ENCODE results near the gene NRF1. TPM values are rescaled to one million over a fixed set of nuclear protein-coding genes. Genes with fewer than 3 reads are reported as not detected.
"Not testable (repeated sequence)": the region's sequence is repeated elsewhere in the genome, so short reads cannot be mapped to it uniquely, and the experiment has no call there.

NRF1 gene
- total and polyA plus RNA-seq, 2 of the 13 experiments (the other 11 are each of a cell fraction or from before 2014, with no cell fraction given), result 9.3 to 10.1 TPM

GRCh38 chr7:129635300-129636029 is 23.9 kb downstream of the NRF1 start (continued):
- TF ChIP-seq HES4 (CRISPR knock-in tag; IDR thresholded peaks at IDR 0.05; ENCODE audit: borderline replicate concordance), result no peak

- in situ Hi-C loops (cut with HindIII; ENCODE audit: extremely low pct_ligation_motif_present, low pct_unique_long_range_greater_than_20kb), result loop anchor here (25.0 kb wide), 1 partner anchor 274 kb away; no protein-coding TSS in a partner anchor
- H3K4me3 ChIP-seq (replicated peaks in 1 of 3; ENCODE audit: insufficient read depth in 1 of 3, low read depth in 2 of 3, low read length in 3 of 3); H3K4me2 ChIP-seq (ENCODE audit: low read depth, low read length); H3K9ac ChIP-seq (ENCODE audit: insufficient read depth, low read depth, low read length); FAIRE-seq; H3K27me3 ChIP-seq (ENCODE audit: control insufficient read depth in 1 of 2, insufficient read depth in 2 of 2, low read length in 2 of 2); H3K36me3 ChIP-seq (replicated peaks in 1 of 2; ENCODE audit: control insufficient read depth in 1 of 2, insufficient read depth in 2 of 2, low read length in 2 of 2); intact Hi-C loops (cut with micrococcal nuclease; ENCODE audit: unreplicated experiment); ATAC-seq; H4K20me1 ChIP-seq (ENCODE audit: insufficient read depth, low read length); DNase-seq (ENCODE audit: low spot score); BruUV-seq (replicated peaks); H3K27ac ChIP-seq (ENCODE audit: extremely low read length, insufficient read depth, low read length); H2AFZ ChIP-seq (ENCODE audit: low read length); H3K9me3 ChIP-seq (ENCODE audit: low read length); POLR2A ChIA-PET: not testable (repeated sequence)
- CTCF ChIA-PET (ENCODE audit: low intra/inter-chr PET ratio, low total read pairs), result interaction anchor here (1.3 to 2.3 kb wide), 4 partner anchors 22 to 269 kb away, joined by 3 to 12 read pairs (median 6); partner anchors contain the start of gene NRF1
- H3K79me2 ChIP-seq (ENCODE audit: insufficient read depth, low read length), result peaks cover 38% of the 10 kb centered on the region
- WGBS (ENCODE audit: low lambda C conversion rate), result 64% methylated on average over 5 of the region's 5 CpGs
- peaks cover 19% of the 10 kb centered on the region for H3K4me1 ChIP-seq (ENCODE audit: insufficient read depth, low read length)
These were observed 24.6 kb downstream of the NRF1 start for GRCh38 chr7:129636030-129636550.

- no peak overlapping the region for H3K9ac ChIP-seq (ENCODE audit: insufficient read depth, low read depth, low read length)
- BruUV-seq (replicated peaks), result no TSS peak
- H3K36me3 ChIP-seq (replicated peaks in 1 of 2; ENCODE audit: control insufficient read depth in 1 of 2, insufficient read depth in 2 of 2, low read length in 2 of 2), result no peaks in the 10 kb centered on the region; a peak in 1 of 5 replicates
- peaks cover 33% of the 10 kb centered on the region for H3K79me2 ChIP-seq (ENCODE audit: insufficient read depth, low read length)
- no peak overlapping the region for H2AFZ ChIP-seq (ENCODE audit: low read length)
- FAIRE-seq, result no peak
- H3K4me1 ChIP-seq (ENCODE audit: insufficient read depth, low read length), result peaks cover 19% of the 10 kb centered on the region
- ChIA-PET CTCF (ENCODE audit: low intra/inter-chr PET ratio, low total read pairs) (interaction anchor here (2.0 kb wide), 1 partner anchor 269 kb away, joined by 6 read pairs; no protein-coding TSS in a partner anchor), POLR2A (no interaction called here)
- intact Hi-C loops (cut with micrococcal nuclease; ENCODE audit: unreplicated experiment) (no loop called here), in situ Hi-C loops (cut with HindIII; ENCODE audit: extremely low pct_ligation_motif_present, low pct_unique_long_range_greater_than_20kb) (loop anchor here (25.0 kb wide), 1 partner anchor 274 kb away; no protein-coding TSS in a partner anchor)
- 97% methylated on average over 4 of the region's 4 CpGs for WGBS (ENCODE audit: low lambda C conversion rate)
- no peak for ATAC-seq
- H3K4me3 ChIP-seq (replicated peaks in 1 of 3; ENCODE audit: insufficient read depth in 1 of 3, low read depth in 2 of 3, low read length in 3 of 3), result no peak overlapping the region
- H3K27ac ChIP-seq (ENCODE audit: extremely low read length, insufficient read depth, low read length), result no peak overlapping the region
- no peak for DNase-seq (ENCODE audit: low spot score)
- no peaks in the 10 kb centered on the region; the same call in 1 of the 2 replicates for H4K20me1 ChIP-seq (ENCODE audit: insufficient read depth, low read length)
- no peaks in the 10 kb centered on the region for H3K27me3 ChIP-seq (ENCODE audit: control insufficient read depth in 1 of 2, insufficient read depth in 2 of 2, low read length in 2 of 2)
- H3K9me3 ChIP-seq (ENCODE audit: low read length), result no peaks in the 10 kb centered on the region
- H3K4me2 ChIP-seq (ENCODE audit: low read depth, low read length), result no peak overlapping the region
- TF ChIP-seq NPAS2 (CRISPR knock-in tag; IDR thresholded peaks at IDR 0.05; ENCODE audit: borderline replicate concordance), result no peak
- TF ChIP-seq CBFB (CRISPR knock-in tag; IDR thresholded peaks at IDR 0.05), result no peak
- no peak for TF ChIP-seq ZNF800 (CRISPR knock-in tag; IDR thresholded peaks at IDR 0.05)
- no peak for TF ChIP-seq ZBED4 (CRISPR knock-in tag; IDR thresholded peaks at IDR 0.05; ENCODE audit: borderline replicate concordance)
- no peak for TF ChIP-seq ETV5 (CRISPR knock-in tag; IDR thresholded peaks at IDR 0.05; ENCODE audit: borderline replicate concordance)
These were observed 25.1 kb downstream of the NRF1 start for GRCh38 chr7:129636641-129637040.
